HG03039 (cell line): ENCODE measurements around the gene TMEM234.

Experiments used
- ATAC-seq: cut with Tn5 transposase; IDR thresholded peaks from one replicate; pipeline ENCODE4 v1.9.1; 2021; ENCODE audit warnings: mild to moderate bottlenecking, moderate library complexity; ENCODE audit not compliant: unreplicated experiment

Gene TMEM234

DNA sequence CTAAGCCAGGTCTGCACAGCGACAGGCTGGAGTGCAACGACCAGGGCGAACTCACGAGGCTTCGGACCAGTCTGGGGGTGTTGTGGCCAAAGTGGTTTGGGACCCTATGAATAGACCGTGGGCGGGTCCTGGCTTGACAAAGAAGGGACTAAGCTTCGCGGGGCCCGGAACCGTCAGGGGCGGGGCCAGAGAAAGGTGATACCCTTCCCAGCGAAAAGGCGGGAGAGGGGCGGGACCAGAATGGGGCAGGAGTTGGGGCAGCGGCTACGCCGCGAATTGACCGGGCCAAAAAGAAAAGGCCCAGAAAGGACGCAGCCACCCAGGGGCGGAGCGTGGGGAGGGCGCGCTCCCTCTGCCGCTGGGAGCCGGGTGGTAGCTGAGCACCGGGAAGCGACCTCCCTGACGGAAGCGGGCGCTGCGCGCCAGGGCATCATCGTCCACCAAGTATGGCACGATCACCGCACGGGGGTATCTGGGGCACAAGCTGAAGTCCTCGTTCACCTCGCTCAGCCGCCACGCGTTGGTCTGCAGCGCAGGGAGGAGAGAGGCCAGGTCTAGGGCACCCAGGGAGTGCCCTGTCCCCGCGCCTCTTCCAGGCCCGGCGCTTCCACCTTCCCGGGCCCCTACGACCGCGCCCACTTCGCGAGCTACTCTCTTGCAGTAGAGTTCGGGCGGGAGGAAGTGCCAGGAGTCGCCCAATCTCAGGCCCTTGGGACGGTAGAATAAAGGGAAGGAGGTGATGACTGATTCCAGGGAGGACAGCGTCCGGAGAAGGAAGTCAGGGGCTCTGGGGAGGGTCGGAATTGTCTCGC, 18.2 kb upstream of the TMEM234 start:
- ATAC-seq: no peak

DNA sequence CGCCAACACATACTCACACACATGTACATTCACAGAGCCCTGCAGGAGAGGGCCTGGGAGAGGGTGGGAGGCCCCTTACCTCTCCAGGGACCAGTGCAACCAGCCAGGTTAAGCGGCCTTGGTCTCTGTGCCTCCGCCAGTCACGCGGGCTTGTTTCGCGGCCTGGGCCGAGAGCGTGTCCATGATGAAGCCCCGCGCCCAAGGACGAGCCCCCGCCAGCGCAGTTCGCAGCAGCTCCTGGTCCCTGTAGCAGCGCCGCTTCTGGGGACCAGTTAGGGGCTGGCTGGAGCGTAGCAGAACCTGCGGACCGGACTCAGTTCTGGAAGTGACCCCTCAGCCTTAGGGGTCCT, 17.6 kb upstream of the TMEM234 start:
- no peak for ATAC-seq

DNA sequence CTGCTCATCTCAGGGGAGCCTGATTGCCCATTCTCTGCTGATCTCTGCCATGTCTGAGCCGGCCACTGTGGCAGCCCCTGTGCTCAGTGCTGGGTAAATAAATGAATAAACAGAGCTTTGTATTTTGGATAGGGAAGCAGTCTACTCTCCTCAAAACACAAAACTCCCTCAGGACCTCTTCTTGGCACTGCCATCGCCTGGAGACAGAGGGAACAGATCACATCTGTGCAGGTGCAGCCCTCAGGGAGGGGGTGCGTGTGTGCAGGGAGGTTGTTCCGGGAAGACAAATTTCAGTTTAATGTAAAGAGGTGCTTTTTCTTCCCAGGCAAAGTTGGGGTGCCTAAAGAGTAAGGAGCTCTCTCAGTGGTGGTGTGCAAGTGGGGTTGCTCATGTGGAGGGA, 17.2 kb upstream of the TMEM234 start:
- no peak for ATAC-seq

DNA sequence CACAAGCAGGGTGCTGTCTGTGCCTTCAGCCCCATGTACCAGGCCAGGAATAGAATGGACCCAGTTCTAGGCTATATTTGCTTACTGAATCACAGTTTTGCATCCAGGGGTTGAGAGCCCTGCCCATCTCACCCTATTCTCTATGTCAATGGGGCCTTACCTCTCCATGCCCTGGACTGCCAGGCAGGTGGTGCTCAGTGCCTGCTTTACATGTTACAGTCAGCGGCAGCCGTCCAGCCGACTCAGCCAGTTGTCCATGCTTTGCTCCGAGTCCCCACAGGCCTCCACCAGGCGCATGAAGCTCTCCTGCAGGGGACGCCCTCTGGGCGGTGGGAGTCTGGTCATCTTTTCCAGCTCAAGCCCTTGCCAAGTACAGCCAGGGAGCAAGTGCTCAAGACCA, 12.6 kb upstream of the TMEM234 start:
- no peak for ATAC-seq

DNA sequence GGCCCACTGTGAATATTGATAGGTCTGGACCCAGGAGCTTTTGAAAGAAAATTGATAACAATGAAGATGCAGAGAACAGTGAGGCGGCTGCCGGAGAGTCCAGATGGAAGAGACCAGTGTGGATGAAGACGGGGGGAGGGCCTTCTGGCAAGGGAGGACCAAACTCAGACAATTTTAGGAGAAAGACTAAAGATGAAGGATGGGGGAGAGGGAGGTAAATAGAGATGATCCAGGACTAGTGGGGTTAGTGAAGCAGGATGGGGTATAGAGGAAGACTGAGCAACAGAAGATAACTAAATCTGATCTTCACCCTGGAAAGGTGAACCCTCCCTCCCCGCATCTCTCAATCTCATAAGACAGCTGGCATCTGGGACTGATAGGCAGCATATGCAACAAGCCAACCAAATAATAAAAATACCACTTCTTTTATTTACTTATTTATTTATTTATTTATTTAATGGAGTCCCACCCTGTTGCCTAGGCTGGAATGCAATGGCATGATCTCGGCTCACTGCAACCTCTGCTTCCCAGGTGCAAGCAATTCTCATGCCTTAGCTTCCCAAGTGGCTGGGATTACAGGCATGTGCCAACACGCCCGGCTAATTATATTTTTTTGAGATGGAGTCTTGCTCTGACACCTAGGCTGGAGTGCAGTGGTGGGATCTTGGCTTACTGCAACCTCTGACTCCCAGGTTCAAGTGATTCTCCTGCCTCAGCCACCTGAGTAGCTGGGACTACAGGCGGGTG, 10.6 kb upstream of the TMEM234 start:
- no peak for ATAC-seq

DNA sequence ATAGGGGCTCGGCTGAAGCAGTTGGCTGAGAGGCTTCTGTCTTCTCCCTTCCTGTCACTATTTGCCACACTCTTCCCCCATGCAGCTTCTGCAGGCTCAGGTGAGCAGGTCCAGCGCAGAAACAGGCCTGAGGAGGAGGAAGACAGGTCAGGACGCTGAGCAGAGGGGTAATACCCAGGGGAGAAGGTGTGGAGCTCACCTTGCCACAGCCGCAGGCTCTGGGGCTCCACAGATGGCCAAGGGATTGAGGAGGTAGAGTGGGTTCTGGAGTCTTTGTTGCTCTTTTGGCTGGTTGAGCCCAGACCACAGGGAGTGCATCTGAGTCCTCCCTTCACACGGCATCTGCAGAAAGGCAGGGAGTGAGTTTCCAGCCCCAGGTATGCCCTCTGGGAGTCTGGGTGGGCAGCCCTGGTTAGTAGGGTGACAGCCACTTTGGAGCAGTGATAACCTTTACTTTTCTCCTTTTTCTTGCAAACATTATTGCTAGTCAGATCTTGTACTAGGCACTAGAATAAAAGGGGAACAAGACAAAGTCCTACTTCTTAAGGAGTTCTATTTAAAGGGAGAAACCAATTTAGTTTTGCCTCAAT, 9.8 kb upstream of the TMEM234 start:
- ATAC-seq: no peak

DNA sequence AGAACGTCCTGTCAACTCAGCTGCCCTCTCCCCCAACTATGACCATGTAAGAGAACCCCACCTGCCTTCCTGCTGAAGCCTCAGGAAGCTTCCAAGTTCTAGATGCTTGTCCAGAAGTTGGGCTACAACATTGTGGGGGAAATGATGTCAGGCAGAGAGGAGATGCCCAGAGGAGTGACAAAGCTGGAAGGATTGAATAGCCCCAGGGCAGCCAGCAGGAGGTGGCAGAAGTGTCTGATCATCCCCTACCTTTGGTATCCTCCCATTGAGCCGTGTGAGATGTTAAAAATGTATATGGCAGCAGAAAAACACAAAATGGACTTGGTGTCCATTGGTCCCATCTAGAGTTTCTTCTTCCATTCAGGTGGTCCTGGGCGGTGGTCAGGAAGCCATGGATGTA, 6.6 kb upstream of the TMEM234 start:
- no peak for ATAC-seq

DNA sequence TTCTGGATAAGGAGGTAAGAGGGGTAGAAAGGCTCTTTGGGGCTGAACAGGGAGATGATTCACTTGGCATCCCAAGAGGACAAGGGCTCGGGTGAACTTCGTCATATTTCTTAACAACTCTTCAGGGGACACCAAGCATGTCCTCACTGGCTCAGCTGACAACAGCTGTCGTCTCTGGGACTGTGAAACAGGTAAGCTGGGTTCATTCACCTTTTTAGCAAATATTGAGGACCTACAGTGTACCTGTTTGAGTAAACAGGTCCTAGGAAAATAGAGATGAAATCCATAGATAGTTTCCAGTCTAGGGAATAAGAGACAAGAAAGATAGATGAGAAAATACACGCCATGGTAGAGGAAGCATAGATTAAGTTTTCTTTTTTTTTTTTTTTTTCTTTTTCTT, 2.1 kb upstream of the TMEM234 start:
- ATAC-seq: no peak

DNA sequence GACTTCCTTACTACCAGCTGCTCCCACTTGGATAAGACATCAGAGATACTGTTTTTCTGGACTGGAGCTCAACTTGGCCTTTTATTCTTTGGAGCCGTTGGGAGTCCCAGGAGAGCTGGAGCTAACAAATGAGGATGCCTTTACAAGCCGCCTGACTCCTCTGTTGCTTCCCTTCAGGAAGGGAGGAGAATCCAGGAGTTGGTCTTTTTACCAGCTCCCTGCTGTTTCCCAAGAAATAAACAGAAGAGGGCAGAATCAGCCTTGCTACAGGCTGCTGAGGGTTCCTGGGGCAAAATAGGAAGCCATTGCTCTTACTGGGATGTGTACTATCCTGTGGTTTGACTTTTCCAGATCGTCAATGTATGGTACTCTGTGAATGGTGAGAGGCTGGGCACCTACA, 1.5 kb upstream of the TMEM234 start:
- no peak for ATAC-seq

DNA sequence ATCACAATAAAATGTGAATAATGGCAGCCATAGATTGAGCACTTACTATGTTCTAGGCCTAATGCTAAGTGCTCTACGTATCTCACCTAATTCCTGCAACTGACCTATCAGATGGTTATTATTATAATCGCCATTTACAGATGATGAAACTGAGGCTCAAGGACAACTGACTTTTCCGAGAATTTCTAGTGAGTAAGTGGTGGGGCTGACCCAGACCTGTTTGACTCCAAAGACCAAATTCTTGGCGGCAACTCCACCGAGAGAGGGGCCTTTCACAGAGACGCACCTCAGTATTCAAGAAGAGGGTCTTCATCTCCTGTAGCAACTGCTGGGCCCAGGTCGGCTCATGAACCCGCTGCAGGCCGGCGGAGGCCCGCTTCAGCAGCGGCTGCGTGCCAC, 573 bp downstream of the TMEM234 start:
- no peak for ATAC-seq

DNA sequence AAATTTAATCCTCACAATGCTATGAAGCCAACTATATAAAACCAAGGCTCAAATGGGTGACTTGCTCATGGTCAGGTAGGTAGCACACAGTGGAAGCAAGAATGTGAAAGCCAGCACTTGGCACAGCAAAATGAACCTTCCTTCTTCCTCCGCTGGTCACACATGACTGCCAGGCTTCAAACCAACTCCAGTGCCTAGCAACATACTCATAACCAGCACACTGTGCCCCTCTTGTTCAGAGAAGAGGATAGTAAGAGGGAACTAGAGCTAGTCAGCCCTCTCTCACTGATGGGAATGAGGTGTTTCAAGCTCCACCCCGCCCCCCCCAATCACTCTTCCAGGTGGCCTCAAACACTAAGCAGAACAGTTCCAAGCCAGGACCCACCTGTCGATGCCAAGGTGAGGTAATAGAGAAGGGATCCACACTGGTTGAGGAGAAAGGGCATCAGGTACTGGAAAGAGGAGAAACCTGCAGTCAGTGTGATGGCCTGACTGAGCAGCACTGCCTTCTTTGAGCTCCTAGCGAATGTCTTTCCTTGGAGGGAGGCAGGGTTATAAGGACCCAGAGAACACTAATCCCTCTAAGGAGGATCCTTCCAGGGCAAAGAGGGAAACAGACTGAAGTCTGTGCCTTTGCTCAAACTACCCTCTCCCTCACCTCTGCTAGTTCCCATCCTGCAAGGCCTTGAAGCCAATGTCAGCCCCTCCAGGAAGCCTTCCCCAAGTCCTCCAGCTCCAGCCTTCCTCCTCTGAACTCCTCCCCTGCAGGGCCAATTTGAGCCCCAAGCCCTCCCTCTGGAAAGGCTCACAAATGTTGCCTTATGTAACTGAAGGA, 1.2 kb downstream of the TMEM234 start:
- no peak for ATAC-seq

DNA sequence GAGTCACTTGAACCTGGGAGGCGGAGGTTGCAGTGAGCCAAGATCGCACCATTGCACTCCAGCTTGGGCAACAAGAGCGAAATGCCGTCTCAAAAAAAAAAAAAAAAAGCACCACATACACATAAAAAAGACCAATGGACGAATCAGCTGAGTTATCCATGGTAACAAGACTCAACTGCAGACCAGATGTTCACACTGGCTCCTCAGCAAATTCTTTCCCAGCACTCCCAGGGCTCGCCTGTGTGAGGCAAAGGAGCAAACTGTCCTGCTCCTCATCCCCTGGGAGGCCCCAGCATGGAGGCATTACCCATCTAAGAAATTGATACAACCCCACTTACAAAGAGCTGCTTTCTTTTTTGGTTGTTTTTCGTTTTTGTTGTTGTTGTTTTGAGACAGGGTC, 3.1 kb downstream of the TMEM234 start:
- no peak for ATAC-seq

DNA sequence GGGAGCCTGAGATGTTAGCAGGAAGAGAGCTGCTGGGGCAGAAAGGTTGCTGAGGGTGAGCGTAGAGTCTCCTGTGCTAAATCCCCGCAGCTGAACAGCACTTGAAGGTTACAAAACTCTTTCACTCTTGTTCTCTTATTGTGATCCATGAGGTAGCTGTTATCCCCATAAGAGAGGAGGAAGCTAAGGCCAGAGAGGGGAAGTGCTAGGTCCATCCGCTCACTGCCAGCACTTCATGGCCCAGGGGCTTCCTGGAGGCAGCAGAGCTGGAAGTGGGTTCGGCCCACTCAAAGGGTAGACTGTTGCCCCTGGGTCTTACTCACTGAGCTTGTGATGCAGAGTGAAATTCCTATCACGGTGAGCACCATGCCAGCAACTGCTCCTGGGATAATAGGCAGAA, 5.6 kb downstream of the TMEM234 start:
- no peak for ATAC-seq

DNA sequence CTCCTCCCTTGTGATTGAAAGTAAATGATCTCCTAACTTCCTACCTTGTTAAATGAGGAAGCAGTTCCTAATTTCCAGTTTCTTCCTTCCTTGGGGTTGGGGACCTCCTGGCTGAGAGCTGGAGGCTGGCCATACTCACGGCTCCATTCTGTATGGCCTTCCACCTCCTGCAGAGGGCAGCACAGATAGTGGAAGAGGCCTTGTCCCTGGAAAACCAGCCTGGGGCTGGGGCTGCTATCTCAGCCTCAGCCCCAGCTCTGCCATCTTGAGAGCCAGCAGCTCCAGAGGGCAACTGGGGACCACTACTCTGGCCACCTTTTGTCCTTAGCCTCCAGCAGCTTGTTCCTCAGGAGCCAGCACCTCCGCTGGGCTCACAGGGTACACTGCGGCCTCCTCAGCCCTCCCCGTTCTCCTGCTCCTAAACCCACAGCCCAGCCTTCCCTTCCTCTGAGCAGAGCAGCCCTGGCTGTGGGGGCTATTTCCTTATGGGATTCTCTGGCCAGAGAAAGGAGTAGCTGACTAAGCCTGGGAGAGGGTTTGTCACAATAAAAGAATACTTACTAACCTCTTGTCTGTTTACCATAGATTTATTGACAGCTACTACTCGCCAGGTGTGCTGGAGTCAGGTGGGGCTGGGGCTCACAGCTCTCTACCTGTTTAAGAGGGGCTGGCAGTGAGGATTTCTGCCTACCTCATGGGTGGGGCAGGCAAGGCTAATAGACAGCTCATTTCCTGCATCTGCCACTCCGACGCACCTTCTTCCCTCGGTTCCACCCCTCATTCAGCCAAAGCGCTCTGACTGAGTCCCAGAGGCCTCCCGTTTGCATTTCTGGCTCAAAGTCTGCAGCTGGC, 6.3 kb downstream of the TMEM234 start:
- ATAC-seq: no peak

DNA sequence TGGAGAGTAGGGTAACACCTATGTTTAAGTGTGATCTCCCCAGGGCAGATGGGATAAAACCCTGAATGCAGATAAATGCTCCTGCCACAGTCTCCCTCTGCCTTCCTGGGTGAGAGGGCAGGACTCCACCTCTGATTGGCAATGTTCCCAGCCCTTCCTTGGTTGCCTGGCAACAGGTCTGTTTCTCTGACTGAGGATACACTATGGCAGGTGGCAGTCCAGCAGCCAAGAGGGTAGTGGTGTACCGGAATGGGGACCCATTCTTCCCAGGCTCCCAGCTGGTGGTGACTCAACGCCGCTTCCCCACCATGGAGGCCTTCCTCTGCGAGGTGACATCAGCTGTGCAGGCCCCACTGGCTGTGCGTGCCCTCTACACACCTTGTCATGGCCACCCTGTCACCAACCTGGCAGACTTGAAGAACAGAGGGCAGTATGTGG, 13.2 kb downstream of the TMEM234 start, which contains the start of gene DCDC2B:
TSS of gene DCDC2B (plus strand) at position 199 of the 438 bp plus-strand sequence. CDS start at position 204, 5 bp downstream.
- ATAC-seq: no peak

DNA sequence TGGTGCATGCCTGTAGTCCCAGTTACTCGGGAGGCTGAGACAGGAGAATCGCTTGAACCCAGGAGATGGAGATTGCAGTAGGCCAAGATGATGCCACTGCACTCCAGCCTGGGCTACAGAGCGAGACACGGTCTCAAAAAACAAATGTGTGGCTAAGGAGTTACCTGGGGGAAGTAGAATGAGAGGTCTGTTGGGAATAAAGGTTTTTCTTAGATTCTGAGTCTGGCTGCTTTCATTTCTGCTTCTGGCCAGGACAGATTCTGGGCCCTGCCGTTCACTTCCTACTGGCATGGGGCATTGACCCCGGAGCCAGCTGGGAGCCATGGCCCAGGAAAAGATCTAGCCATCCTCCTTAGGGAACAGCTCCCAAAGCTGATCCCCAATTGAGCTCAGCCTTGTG, 13.7 kb downstream of the TMEM234 start:
- ATAC-seq: no peak

DNA sequence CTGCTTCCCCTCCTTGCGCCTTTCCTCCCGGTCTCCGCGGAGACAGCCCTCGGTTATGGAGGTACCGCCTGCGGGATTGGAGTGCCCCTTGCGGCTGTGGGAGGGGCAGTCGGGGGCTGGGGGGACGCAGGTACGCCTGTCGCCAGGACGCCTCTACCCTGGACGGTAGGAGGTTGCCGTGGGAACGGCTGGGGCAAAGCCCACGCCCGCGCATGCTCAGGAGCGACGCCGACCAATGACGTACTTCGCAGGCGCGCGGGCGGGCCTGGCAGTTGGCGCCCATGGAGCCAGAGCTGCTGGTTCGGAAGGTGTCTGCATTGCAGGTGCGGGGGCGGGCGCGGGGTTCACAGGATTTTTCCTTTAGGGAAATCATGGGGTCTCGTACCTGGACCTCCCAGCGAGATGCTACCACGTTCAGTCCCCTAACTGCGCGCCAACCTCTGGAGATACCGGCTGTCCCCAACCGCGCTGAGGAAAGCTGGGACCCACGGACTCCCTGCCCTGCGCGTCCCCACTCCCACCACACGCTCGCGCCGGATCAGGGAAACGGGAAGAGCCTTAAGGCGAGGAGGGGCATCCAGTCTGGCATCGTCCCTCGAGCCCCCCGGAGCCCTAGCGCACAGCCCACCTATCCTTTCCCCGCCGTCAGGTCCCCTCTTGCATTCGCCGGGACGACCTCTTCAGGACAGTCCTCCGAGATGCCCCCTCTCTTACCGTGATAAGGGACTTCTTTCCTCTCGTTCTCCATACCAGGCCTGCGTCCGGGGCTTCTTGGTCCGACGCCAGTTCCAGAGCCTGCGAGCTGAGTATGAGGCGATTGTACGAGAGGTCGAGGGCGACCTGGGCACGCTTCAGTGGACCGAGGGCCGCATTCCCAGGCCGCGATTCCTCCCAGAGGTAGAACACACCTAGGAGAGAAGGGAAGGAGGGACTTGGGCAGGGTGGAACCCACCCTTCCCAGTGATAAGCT, 16.5 kb downstream of the TMEM234 start, which contains the start of gene IQCC:
TSS of gene IQCC (plus strand) at position 271 of the 970 bp plus-strand sequence. CDS start at position 282, 11 bp downstream.
- no peak for ATAC-seq

DNA sequence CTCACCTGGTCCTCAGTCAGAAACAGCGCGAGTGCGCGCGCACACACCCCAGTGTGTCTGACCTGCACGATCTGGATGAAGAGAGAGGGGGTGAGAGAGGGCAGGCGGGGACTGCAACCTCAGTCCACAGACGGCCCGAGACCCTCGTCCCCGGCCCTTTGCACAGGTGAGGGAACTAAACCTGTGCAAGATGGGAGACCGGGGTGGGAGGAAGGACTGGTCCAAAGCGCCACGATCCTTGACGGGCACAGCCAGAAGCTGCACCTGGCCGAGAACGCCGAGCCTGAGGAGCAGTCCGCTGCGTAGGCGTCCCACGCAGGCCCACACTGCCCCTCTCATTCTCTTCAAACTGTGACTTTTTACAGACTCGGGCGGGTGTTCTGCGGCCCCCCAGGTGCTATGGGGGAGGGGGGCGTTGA, 17.2 kb downstream of the TMEM234 start:
- ATAC-seq: no peak
